ENCODE results near the gene SBSN. TPM values are rescaled to one million over a fixed set of nuclear protein-coding genes. Genes with fewer than 3 reads are reported as not detected.

The SBSN gene
- total RNA-seq, 1 experiment from 2014 or later = 0.15 TPM

DNA sequence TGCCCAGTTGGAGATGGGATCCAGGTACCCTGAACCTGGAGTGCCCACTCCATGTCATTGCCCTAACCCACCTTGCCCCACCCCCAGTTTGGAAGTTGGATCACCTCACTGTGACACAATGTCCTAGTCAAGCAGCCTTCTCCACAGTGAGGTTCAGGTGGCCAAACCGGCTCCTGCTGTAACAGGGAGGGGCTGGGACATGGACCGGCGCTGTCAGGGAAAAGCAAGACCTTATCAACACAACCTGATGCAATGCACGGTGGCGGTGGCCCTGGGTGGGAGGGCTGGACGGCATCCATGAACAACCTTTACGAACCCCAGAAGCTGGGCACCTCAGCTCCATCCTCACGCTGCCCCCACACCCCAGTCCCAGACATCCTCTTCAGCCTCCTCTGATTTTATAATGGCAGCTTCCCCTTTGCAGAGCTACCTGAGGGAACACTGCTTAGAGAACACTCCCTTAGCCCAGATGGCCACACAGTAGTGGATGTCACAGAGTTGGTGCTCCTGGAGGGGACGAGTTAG lies 36.2 kb downstream of the SBSN start:
- H2BK12ac ChIP-seq (ENCODE audit: insufficient read length, low read depth, low read length) = no peak overlapping the region
- no peak overlapping the region for H4K8ac ChIP-seq (replicated peaks; ENCODE audit: insufficient read length, low read depth, low read length)
- H3K56ac ChIP-seq (ENCODE audit: insufficient read length, low read depth, low read length) = no peak overlapping the region
- no peak overlapping the region for H3K4me3 Mint-ChIP-seq
- H4K5ac ChIP-seq (ENCODE audit: insufficient read length, low read depth, low read length) = no peak overlapping the region
- no peak for DNase-seq
- no peak overlapping the region for H2BK120ac ChIP-seq (ENCODE audit: low read depth, low read length, poor library complexity, severe bottlenecking)
- H3K27ac Mint-ChIP-seq = no peak overlapping the region
- H3K27me3 Mint-ChIP-seq (ENCODE audit: low read depth) = peaks cover 47% of the 10 kb centered on the region
- H3K79me2 ChIP-seq (ENCODE audit: insufficient read depth, low read length) = no peaks in the 10 kb centered on the region
- no peak overlapping the region for H2BK20ac ChIP-seq (ENCODE audit: low read depth, low read length, poor library complexity, severe bottlenecking)
- H3K9me3 ChIP-seq (ENCODE audit: control insufficient read depth, low read depth, low read length) = no peaks in the 10 kb centered on the region
- H3K27ac ChIP-seq (ENCODE audit: insufficient read length, low read depth, low read length) = no peak overlapping the region
- H3K9me3 Mint-ChIP-seq = no peaks in the 10 kb centered on the region
- no peak overlapping the region for H2AK5ac ChIP-seq (ENCODE audit: insufficient read length, low read length)
- TF ChIP-seq, protein P1, sequence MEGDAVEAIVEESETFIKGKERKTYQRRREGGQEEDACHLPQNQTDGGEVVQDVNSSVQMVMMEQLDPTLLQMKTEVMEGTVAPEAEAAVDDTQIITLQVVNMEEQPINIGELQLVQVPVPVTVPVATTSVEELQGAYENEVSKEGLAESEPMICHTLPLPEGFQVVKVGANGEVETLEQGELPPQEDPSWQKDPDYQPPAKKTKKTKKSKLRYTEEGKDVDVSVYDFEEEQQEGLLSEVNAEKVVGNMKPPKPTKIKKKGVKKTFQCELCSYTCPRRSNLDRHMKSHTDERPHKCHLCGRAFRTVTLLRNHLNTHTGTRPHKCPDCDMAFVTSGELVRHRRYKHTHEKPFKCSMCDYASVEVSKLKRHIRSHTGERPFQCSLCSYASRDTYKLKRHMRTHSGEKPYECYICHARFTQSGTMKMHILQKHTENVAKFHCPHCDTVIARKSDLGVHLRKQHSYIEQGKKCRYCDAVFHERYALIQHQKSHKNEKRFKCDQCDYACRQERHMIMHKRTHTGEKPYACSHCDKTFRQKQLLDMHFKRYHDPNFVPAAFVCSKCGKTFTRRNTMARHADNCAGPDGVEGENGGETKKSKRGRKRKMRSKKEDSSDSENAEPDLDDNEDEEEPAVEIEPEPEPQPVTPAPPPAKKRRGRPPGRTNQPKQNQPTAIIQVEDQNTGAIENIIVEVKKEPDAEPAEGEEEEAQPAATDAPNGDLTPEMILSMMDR (conservative IDR thresholded peaks at IDR 0.05) = no peak
- no peaks in the 10 kb centered on the region for H4K20me1 ChIP-seq (ENCODE audit: control insufficient read depth, insufficient read depth, insufficient read length)
- peaks cover 0 to 6% (median 1%) of the 10 kb centered on the region in 3 experiments; a peak in 5 of 7 replicates for H3K36me3 Mint-ChIP-seq (ENCODE audit: insufficient read depth in 1 of 3, low read depth in 3 of 3)
- no peak overlapping the region for H2BK15ac ChIP-seq (ENCODE audit: low read depth, low read length)
- H3K4me1 ChIP-seq (ENCODE audit: insufficient read depth, low read length) = no peaks in the 10 kb centered on the region
- no peak overlapping the region for H2AFZ ChIP-seq (ENCODE audit: low read length)
- H3K4me1 Mint-ChIP-seq = peaks cover 12% of the 10 kb centered on the region in 2 experiments
- no peaks in the 10 kb centered on the region for H3K23me2 ChIP-seq (ENCODE audit: insufficient read length, low read depth, low read length, poor library complexity, severe bottlenecking)
- no peak overlapping the region for H2BK5ac ChIP-seq (ENCODE audit: insufficient read length, low read length)
- no peak overlapping the region for H3K4ac ChIP-seq (ENCODE audit: low read depth, low read length)
- H3K27me3 ChIP-seq (ENCODE audit: insufficient read depth, low read length) = no peaks in the 10 kb centered on the region
- H4K91ac ChIP-seq (ENCODE audit: insufficient read length, low read depth, low read length) = no peak overlapping the region
- no peak overlapping the region for H3K18ac ChIP-seq (ENCODE audit: insufficient read length, low read depth, low read length)
- no peak overlapping the region for H3K9ac ChIP-seq (ENCODE audit: extremely low read depth, insufficient read length, low read length)
- no peak overlapping the region for H3K14ac ChIP-seq (ENCODE audit: insufficient read depth, low read length)
- H3T11ph ChIP-seq (ENCODE audit: low read length) = no peak overlapping the region
- no CpG with 5 or more reads among the region's 9 CpGs for WGBS (ENCODE audit: extremely low coverage, insufficient read length, low lambda C conversion rate)
- no peak overlapping the region for H3K4me2 ChIP-seq (ENCODE audit: insufficient read depth, insufficient read length, low read length)
- no peaks in the 10 kb centered on the region for H3K79me1 ChIP-seq (ENCODE audit: insufficient read depth, low read depth, low read length, poor library complexity, severe bottlenecking)
- no peak overlapping the region for H3K23ac ChIP-seq (ENCODE audit: insufficient read length, low read depth, low read length)
